Measurements from ENCODE around the gene VAV1. TPM values are rescaled to one million over a fixed set of nuclear protein-coding genes. Genes with fewer than 3 reads are reported as not detected.

Gene VAV1
- total RNA-seq, 1 experiment from 2014 or later: 3.0 TPM

DNA sequence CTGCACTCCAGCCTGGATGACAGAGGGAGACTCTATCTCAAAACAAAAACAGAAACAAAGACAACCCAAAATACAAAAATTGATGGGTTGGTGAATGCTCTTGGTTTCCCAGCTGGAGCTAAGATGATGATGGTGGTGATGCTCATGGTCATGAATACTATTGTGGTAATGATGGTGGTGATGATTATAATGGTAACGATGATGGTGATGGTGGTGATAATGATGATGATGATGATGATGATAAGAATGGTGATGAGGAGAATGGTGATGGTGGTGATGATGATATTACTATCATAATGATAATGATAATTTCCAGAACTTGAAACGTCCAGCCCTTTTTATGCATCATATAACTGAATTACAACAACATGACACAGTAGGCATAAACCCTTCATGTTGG, 40.1 kb downstream of the VAV1 start:
- DNase-seq (no peak), ATAC-seq (no peak)
- Histone ChIP-seq H3K36me3 (ENCODE audit: low read depth, low read length) (no peaks in the 10 kb centered on the region), H3F3A (ENCODE audit: low read length, unreplicated experiment) (no peaks in the 10 kb centered on the region), H3K9ac (ENCODE audit: low read length) (no peak overlapping the region), H3K4me2 (ENCODE audit: low read length) (no peak overlapping the region), H3K4me3 (ENCODE audit: low read length) (no peak overlapping the region), H3K79me2 (ENCODE audit: low read length) (no peaks in the 10 kb centered on the region), H3K4me1 (ENCODE audit: insufficient read depth, low read length) (no peaks in the 10 kb centered on the region), H3K9me3 (ENCODE audit: low read length) (no peaks in the 10 kb centered on the region), H3K27me3 (ENCODE audit: low read length) (0 out of 2 replicates have a peak, but pooled peaks cover 6% of the 10 kb centered on the region), H3K9me2 (replicated peaks; ENCODE audit: low read length) (no peaks in the 10 kb centered on the region), H2AFZ (ENCODE audit: low read length) (no peak overlapping the region; the same call in 1 of the 2 replicates), H4K20me1 (ENCODE audit: low read length) (no peaks in the 10 kb centered on the region), H3K27ac (ENCODE audit: low read length) (no peak overlapping the region)
- no TSS peak for BruUV-seq (replicated peaks)
- ChIA-PET CTCF (no interaction called here), POLR2A (ENCODE audit: unreplicated experiment) (no interaction called here)
- intact Hi-C loops (cut with micrococcal nuclease): no loop called here
- TF ChIP-seq, protein P1, sequence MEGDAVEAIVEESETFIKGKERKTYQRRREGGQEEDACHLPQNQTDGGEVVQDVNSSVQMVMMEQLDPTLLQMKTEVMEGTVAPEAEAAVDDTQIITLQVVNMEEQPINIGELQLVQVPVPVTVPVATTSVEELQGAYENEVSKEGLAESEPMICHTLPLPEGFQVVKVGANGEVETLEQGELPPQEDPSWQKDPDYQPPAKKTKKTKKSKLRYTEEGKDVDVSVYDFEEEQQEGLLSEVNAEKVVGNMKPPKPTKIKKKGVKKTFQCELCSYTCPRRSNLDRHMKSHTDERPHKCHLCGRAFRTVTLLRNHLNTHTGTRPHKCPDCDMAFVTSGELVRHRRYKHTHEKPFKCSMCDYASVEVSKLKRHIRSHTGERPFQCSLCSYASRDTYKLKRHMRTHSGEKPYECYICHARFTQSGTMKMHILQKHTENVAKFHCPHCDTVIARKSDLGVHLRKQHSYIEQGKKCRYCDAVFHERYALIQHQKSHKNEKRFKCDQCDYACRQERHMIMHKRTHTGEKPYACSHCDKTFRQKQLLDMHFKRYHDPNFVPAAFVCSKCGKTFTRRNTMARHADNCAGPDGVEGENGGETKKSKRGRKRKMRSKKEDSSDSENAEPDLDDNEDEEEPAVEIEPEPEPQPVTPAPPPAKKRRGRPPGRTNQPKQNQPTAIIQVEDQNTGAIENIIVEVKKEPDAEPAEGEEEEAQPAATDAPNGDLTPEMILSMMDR (conservative IDR thresholded peaks at IDR 0.05; ENCODE audit: low read depth, low read length): no peak
- TF ChIP-seq EZH2 (IDR thresholded peaks at IDR 0.05; ENCODE audit: low read length, unreplicated experiment) (no peak), EZH2phosphoT487 (IDR thresholded peaks at IDR 0.05; ENCODE audit: borderline replicate concordance, low read length) (no peak)

DNA sequence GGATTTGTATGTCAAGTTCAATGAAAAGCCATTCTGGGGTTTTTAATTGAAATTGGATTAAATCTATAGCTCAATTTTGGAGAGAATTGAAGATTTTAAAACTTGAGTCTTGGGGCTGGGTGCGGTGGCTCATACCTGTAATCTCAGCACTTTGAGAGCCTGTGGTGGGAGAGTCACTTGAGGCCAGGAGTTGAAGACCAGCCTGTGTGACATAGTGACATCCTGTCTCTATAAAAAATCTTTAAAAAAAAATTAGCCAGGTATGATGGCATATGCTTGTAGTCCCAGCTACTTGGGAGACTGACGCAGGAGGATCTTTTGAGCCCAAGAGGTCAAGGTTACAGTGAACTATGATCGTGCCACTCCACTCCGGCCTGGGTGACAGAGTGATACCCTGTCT, 41.2 kb downstream of the VAV1 start:
- intact Hi-C loops (cut with micrococcal nuclease): no loop called here
- Histone ChIP-seq H3K79me2 (ENCODE audit: low read length) (no peaks in the 10 kb centered on the region), H3K36me3 (ENCODE audit: low read depth, low read length) (no peaks in the 10 kb centered on the region), H3F3A (ENCODE audit: low read length, unreplicated experiment) (no peaks in the 10 kb centered on the region), H3K9me2 (replicated peaks; ENCODE audit: low read length) (no peaks in the 10 kb centered on the region), H4K20me1 (ENCODE audit: low read length) (no peaks in the 10 kb centered on the region), H3K4me2 (ENCODE audit: low read length) (no peak overlapping the region), H3K4me1 (ENCODE audit: insufficient read depth, low read length) (no peaks in the 10 kb centered on the region), H3K9ac (ENCODE audit: low read length) (no peak overlapping the region), H3K27me3 (ENCODE audit: low read length) (0 out of 2 replicates have a peak, but pooled peaks cover 6% of the 10 kb centered on the region), H3K27ac (ENCODE audit: low read length) (no peak overlapping the region), H3K4me3 (ENCODE audit: low read length) (no peak overlapping the region), H2AFZ (ENCODE audit: low read length) (no peak overlapping the region), H3K9me3 (ENCODE audit: low read length) (no peaks in the 10 kb centered on the region)
- ATAC-seq (no peak), DNase-seq (no peak)
- no TSS peak for BruUV-seq (replicated peaks)
- no peak for TF ChIP-seq EZH2phosphoT487 (IDR thresholded peaks at IDR 0.05; ENCODE audit: borderline replicate concordance, low read length)
- TF ChIP-seq, protein P1 (conservative IDR thresholded peaks at IDR 0.05; ENCODE audit: low read depth, low read length): no peak
- TF ChIP-seq EZH2 (IDR thresholded peaks at IDR 0.05; ENCODE audit: low read length, unreplicated experiment): no peak
- CTCF ChIA-PET: no interaction called here
- POLR2A ChIA-PET (ENCODE audit: unreplicated experiment): no interaction called here

DNA sequence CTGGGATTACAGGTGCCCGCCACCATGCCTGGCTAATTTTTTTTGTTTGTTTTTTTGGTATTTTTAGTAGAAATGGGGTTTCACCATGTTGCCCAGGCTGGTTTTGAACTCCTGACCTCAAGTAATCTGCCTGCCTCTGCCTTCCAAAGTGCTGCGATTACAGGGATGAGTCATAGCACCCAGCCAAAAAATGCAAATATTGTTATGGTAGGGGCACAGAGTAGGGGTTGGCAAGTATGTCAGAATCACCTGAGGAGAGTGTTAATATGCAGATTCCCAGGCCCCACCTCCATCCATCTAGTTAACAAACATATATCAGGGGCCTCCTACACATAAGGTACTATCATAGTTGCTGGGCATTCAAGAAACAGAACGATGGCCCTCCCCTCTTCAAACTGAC, 44.7 kb downstream of the VAV1 start:
- CTCF ChIA-PET: no interaction called here
- intact Hi-C loops (cut with micrococcal nuclease): no loop called here

More for the DNA sequence above, 44.7 kb downstream of the VAV1 start:
- H3K9me3 ChIP-seq (ENCODE audit: low read length): no peaks in the 10 kb centered on the region
- H2AFZ ChIP-seq (ENCODE audit: low read length): no peak overlapping the region
- no peaks in the 10 kb centered on the region for H3K9me2 ChIP-seq (replicated peaks; ENCODE audit: low read length)
- H3K27me3 ChIP-seq (ENCODE audit: low read length): no peaks in the 10 kb centered on the region
- no peak for DNase-seq
- no peaks in the 10 kb centered on the region for H4K20me1 ChIP-seq (ENCODE audit: low read length)
- ATAC-seq: no peak
- H3K36me3 ChIP-seq (ENCODE audit: low read depth, low read length): no peaks in the 10 kb centered on the region
- TF ChIP-seq EZH2phosphoT487 (IDR thresholded peaks at IDR 0.05; ENCODE audit: borderline replicate concordance, low read length) (no peak), EZH2 (IDR thresholded peaks at IDR 0.05; ENCODE audit: low read length, unreplicated experiment) (no peak)
- TF ChIP-seq, protein P1 (conservative IDR thresholded peaks at IDR 0.05; ENCODE audit: low read depth, low read length): no peak
- no peak overlapping the region for H3K9ac ChIP-seq (ENCODE audit: low read length)
- BruUV-seq (replicated peaks): no TSS peak
- H3F3A ChIP-seq (ENCODE audit: low read length, unreplicated experiment): no peaks in the 10 kb centered on the region
- no peaks in the 10 kb centered on the region for H3K79me2 ChIP-seq (ENCODE audit: low read length)
- H3K4me2 ChIP-seq (ENCODE audit: low read length): no peak overlapping the region
- no peak overlapping the region for H3K4me3 ChIP-seq (ENCODE audit: low read length)
- H3K27ac ChIP-seq (ENCODE audit: low read length): no peak overlapping the region
- POLR2A ChIA-PET (ENCODE audit: unreplicated experiment): no interaction called here
- H3K4me1 ChIP-seq (ENCODE audit: insufficient read depth, low read length): no peaks in the 10 kb centered on the region
